Activated naive CD4-positive, alpha-beta T cell treated with anti-CD3 and anti-CD28 coated beads for 36 hours (primary cell): ENCODE results near the gene EPHB3. TPM values are rescaled to one million over a fixed set of nuclear protein-coding genes. Genes with fewer than 3 reads are reported as not detected.
A peak's percentile ranks its signal among the peaks of the same experiment; 100 is the strongest.

ENCODE experiments used
- CTCF ChIA-PET: fragments of 350-600 bp; sonication (Branson Sonifier 250); formaldehyde crosslinking; loops from one replicate; lab custom pipeline; 2021; ENCODE audit warnings: antibody characterized with exemption; lab: Charles Lee
- DNase-seq: peaks from one replicate; pipeline ENCODE4 v3.0.0-alpha.2; 2020
- H3K27ac Mint-ChIP-seq: one replicate; pipeline ENCODE4 v1.8.0; 2021; ENCODE audit warnings: mild to moderate bottlenecking, mixed read lengths
- H3K27me3 Mint-ChIP-seq: one replicate; pipeline ENCODE4 v1.8.0; 2021; ENCODE audit warnings: low read depth, mixed read lengths
- H3K36me3 Mint-ChIP-seq: one replicate; pipeline ENCODE4 v1.8.0; 2021; ENCODE audit warnings: low read depth, mixed read lengths
- H3K4me1 Mint-ChIP-seq: one replicate; pipeline ENCODE4 v1.8.0; 2021; ENCODE audit warnings: low read depth, mixed read lengths
- H3K4me3 Mint-ChIP-seq: one replicate; pipeline ENCODE4 v1.8.0; 2021; ENCODE audit warnings: mild to moderate bottlenecking, moderate library complexity, mixed read lengths
- H3K9me3 Mint-ChIP-seq: one replicate; pipeline ENCODE4 v1.8.0; 2021; ENCODE audit warnings: mixed read lengths
- intact Hi-C: fragments of 100-400 bp; cut with micrococcal nuclease; formaldehyde crosslinking; loops from one replicate; pipeline ENCODE4 v1.15.1; 2023
- total RNA-seq, 2 experiments: library from RNA; stranded (reverse); gene quantifications; one replicate each; pipeline ENCODE4 v1.2.3, GENCODE V29; 2021

Gene EPHB3
- total RNA-seq, 2 experiments from 2014 or later = not detected

DNA sequence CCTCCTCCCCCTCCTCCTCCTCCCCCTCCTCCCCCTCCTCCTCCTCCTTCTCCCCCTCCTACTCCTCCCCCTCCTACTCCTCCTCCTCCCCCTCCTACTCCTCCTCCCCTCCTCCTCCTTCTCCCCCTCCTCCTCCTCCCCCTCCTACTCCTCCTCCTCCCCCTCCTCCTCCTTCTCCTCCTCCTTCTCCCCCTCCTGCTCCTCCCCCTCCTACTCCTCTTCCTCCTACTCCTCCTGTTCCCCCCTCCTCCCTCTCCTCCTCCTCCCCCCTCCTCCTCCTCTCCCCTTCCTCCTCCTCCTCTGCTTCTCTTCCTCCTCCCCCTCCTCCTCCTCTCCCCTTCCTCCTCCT is 17.1 kb upstream of the EPHB3 start:
- CTCF ChIA-PET = interaction anchor here (0.5 to 7.7 kb wide), 9 partner anchors 12 to 230 kb away, joined by 3 to 81 read pairs (median 4); no protein-coding TSS in a partner anchor
- no peaks in the 10 kb centered on the region for H3K9me3 Mint-ChIP-seq

GRCh38 chr3:184545769-184546168 is 15.8 kb upstream of the EPHB3 start:
- intact Hi-C loops = loop anchor here (10.0 kb wide), 1 partner anchor 321 kb away; the partner anchor contains the start of gene VWA5B2
- Mint-ChIP-seq H3K27ac (no peak overlapping the region), H3K27me3 (no peaks in the 10 kb centered on the region)

More for the DNA sequence above, 17.1 kb upstream of the EPHB3 start:
- Mint-ChIP-seq H3K4me3 (no peak overlapping the region), H3K27me3 (no peaks in the 10 kb centered on the region), H3K4me1 (peaks cover 8% of the 10 kb centered on the region), H3K27ac (no peak overlapping the region), H3K36me3 (no peaks in the 10 kb centered on the region)
- DNase-seq = no peak
- intact Hi-C loops = loop anchor here (1.0 to 10.0 kb wide), 4 partner anchors 173 to 320 kb away; partner anchors contain the start of gene VWA5B2

DNA sequence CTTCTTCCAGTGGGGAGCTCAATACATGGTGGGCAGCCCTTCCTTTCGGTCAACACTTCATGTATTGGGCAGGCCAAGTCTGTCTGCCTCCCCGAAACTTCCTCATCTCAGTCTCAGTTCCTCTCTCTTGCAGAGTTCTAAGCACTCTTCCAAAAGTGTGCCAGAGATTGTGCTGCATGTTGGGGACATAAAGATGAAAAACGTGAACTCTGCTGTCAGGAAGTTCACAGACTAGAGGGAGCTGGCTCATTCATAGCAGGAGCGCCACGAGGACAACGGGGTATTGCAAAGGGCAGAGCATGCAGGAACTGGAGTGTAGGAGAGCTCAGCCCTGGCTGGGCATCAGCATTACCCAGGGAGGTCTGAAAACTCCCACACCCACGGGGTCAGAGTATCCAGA is 15.3 kb upstream of the EPHB3 start:
- Mint-ChIP-seq H3K4me3 (no peak overlapping the region), H3K27ac (no peak overlapping the region), H3K27me3 (no peaks in the 10 kb centered on the region), H3K36me3 (no peaks in the 10 kb centered on the region), H3K4me1 (peaks cover 7% of the 10 kb centered on the region), H3K9me3 (no peaks in the 10 kb centered on the region)
- CTCF ChIA-PET = interaction anchor here (0.9 to 2.1 kb wide), 4 partner anchors 9 to 174 kb away, joined by 3 to 12 read pairs (median 4); no protein-coding TSS in a partner anchor
- intact Hi-C loops = loop anchor here (10.0 kb wide), 1 partner anchor 321 kb away; the partner anchor contains the start of gene VWA5B2
- DNase-seq = no peak

More at GRCh38 chr3:184545769-184546168, 15.8 kb upstream of the EPHB3 start:
- DNase-seq = no peak
- H3K9me3 Mint-ChIP-seq = no peaks in the 10 kb centered on the region
- CTCF ChIA-PET = interaction anchor here (0.9 to 2.1 kb wide), 6 partner anchors 8 to 178 kb away, joined by 3 to 12 read pairs (median 3); no protein-coding TSS in a partner anchor
- no peak overlapping the region for H3K4me3 Mint-ChIP-seq
- H3K4me1 Mint-ChIP-seq = peaks cover 8% of the 10 kb centered on the region
- no peaks in the 10 kb centered on the region for H3K36me3 Mint-ChIP-seq

GRCh38 chr3:184549796-184550577 is 11.6 kb upstream of the EPHB3 start:
- H3K9me3 Mint-ChIP-seq = no peaks in the 10 kb centered on the region
- no peaks in the 10 kb centered on the region for H3K36me3 Mint-ChIP-seq
- intact Hi-C loops = loop anchor here (10.0 kb wide), 1 partner anchor 325 kb away; the partner anchor contains the start of gene VWA5B2
- H3K27ac Mint-ChIP-seq = no peak overlapping the region
- CTCF ChIA-PET = interaction anchor here (0.7 to 2.0 kb wide), 4 partner anchors 9 to 254 kb away, joined by 3 to 13 read pairs (median 4); no protein-coding TSS in a partner anchor
- no peak for DNase-seq
- H3K4me1 Mint-ChIP-seq = peaks cover 17% of the 10 kb centered on the region
- H3K27me3 Mint-ChIP-seq = no peaks in the 10 kb centered on the region
- no peak overlapping the region for H3K4me3 Mint-ChIP-seq

- intact Hi-C loops = no loop called here
- H3K4me1 Mint-ChIP-seq = peaks cover 25% of the 10 kb centered on the region
- CTCF ChIA-PET = interaction anchor here (0.6 to 1.1 kb wide), 3 partner anchors 115 to 252 kb away, joined by 3 to 5 read pairs (median 4); no protein-coding TSS in a partner anchor
- no peak overlapping the region for H3K27ac Mint-ChIP-seq
- H3K4me3 Mint-ChIP-seq = no peak overlapping the region
- H3K27me3 Mint-ChIP-seq = peaks cover 2% of the 10 kb centered on the region
- no peaks in the 10 kb centered on the region for H3K9me3 Mint-ChIP-seq
- no peaks in the 10 kb centered on the region for H3K36me3 Mint-ChIP-seq
- DNase-seq = no peak
Observed at GRCh38 chr3:184551103-184551502, 10.5 kb upstream of the EPHB3 start.

DNA sequence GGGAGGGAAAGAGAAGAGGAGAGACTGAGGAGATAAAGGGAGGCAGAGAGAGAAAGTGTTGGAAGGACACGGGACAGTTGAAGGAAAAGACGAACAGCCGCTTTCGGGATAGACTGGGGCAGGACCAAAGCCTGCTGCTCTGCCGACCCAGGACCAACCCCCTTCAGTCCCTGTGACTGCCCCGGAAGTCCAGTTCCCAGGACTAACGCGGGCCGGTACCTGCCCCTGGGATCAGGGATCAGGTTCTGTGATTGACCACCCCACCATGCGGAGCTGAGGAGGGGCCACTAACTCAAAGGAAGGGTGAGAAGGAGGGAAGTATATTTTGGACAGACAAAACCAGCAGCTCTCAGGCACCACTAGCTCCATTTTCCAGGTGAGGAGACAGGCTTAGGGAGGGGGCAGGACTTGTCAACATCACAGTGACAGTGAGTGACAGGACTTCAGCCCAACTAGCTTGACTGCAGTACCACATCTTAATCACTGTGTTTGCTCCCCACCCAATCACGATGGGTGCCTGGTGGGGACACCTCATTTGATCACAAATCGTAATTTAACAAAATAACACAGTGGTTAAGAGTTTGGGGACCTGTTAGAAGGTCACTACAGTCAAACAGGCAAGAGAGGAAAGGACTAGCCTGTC is 9.8 kb upstream of the EPHB3 start:
- Mint-ChIP-seq H3K9me3 (no peaks in the 10 kb centered on the region), H3K27me3 (peaks cover 6% of the 10 kb centered on the region), H3K4me3 (no peak overlapping the region), H3K4me1 (peaks cover 31% of the 10 kb centered on the region), H3K27ac (no peak overlapping the region), H3K36me3 (no peaks in the 10 kb centered on the region)
- DNase-seq = no peak
- intact Hi-C loops = no loop called here
- CTCF ChIA-PET = interaction anchor here (1.1 to 1.6 kb wide), 3 partner anchors 9 to 132 kb away, joined by 4 to 7 read pairs (median 5); partner anchors contain the start of gene EPHB3

DNA sequence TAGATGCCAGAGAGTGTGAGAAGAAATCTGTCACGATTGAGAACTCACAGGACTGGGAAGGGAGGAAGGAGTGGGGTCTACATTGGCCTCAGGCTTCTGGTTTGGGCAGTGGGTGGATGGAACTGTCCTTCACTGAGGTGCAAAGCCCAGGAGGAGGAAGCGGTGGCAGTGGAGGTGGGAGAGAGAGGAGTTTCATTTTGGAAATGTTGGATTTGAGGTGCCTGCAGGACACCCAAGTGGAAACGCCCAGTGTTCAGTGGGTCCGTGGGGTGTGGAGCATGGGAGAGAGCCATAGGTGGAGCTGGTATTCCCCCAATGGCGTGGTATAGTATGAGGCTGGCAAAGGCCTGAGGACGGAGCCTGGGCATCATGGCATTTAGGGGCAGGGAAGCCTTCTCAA is 9.3 kb upstream of the EPHB3 start:
- H3K4me3 Mint-ChIP-seq = no peak overlapping the region
- no peak for DNase-seq
- H3K9me3 Mint-ChIP-seq = no peaks in the 10 kb centered on the region
- intact Hi-C loops = no loop called here
- H3K27me3 Mint-ChIP-seq = peaks cover 7% of the 10 kb centered on the region
- no peaks in the 10 kb centered on the region for H3K36me3 Mint-ChIP-seq
- H3K4me1 Mint-ChIP-seq = peaks cover 36% of the 10 kb centered on the region
- CTCF ChIA-PET = interaction anchor here (1.4 to 1.6 kb wide), 2 partner anchors 9 to 11 kb away, joined by 5 to 7 read pairs; partner anchors contain the start of gene EPHB3
- H3K27ac Mint-ChIP-seq = no peak overlapping the region

- Mint-ChIP-seq H3K36me3 (no peaks in the 10 kb centered on the region), H3K4me1 (peaks cover 40% of the 10 kb centered on the region), H3K4me3 (no peak overlapping the region), H3K27ac (no peak overlapping the region), H3K9me3 (no peaks in the 10 kb centered on the region), H3K27me3 (peaks cover 7% of the 10 kb centered on the region)
- DNase-seq = no peak
- intact Hi-C loops = no loop called here
- CTCF ChIA-PET = interaction anchor here (0.7 to 1.6 kb wide), 3 partner anchors 8 to 270 kb away, joined by 3 to 7 read pairs (median 5); partner anchors contain the start of gene EPHB3
Observed at GRCh38 chr3:184552863-184553262, 8.7 kb upstream of the EPHB3 start.

DNA sequence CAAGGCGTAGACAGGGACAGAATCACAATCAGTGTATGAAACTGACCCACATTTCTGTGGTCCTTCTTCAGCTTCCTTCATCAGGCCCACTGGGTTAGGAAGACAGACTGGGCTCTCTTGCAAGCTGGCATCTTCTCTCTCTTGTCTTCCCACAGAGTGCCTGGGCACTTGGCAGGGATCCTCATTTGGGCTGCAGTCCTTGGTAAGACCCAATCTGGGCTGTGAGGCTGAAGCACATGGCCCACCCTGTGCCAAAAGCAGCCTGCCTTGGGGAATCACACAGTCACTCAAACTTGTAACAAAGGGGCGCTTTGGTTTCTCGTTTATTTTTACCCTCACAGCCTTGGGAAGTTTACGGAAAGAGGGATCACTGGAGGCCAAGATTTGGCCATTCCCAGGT is 8.2 kb upstream of the EPHB3 start:
- Mint-ChIP-seq H3K36me3 (no peaks in the 10 kb centered on the region), H3K4me3 (no peak overlapping the region), H3K27me3 (peaks cover 10% of the 10 kb centered on the region), H3K4me1 (peaks cover 44% of the 10 kb centered on the region), H3K9me3 (no peaks in the 10 kb centered on the region), H3K27ac (no peak overlapping the region)
- CTCF ChIA-PET = interaction anchor here (0.7 kb wide), 1 partner anchor 269 kb away, joined by 3 read pairs; no protein-coding TSS in a partner anchor
- intact Hi-C loops = no loop called here
- DNase-seq = no peak

DNA sequence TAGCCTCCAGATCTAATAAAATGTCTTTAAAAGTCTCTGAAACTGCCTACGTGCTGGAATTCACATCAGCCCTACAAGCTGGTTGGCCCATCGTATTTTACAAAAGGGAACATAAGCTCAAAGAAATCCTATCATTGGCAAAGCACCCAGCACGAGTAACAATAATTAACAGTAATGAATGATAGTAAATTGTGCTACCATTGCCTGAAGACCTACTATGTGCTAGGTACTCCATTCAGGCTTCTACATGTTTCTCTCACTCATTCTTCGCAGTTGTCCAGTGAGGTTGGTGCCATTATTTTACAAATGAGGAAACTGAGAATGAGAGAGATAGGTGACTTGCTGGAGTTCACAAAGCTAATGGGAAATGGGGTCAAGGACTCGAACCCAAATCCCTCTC is 7.1 kb upstream of the EPHB3 start:
- H3K9me3 Mint-ChIP-seq = no peaks in the 10 kb centered on the region
- H3K4me1 Mint-ChIP-seq = peaks cover 47% of the 10 kb centered on the region
- H3K36me3 Mint-ChIP-seq = no peaks in the 10 kb centered on the region
- no peak for DNase-seq
- no peak overlapping the region for H3K4me3 Mint-ChIP-seq
- peaks cover 13% of the 10 kb centered on the region for H3K27me3 Mint-ChIP-seq
- no peak overlapping the region for H3K27ac Mint-ChIP-seq
- intact Hi-C loops = no loop called here
- CTCF ChIA-PET = interaction anchor here (0.8 kb wide), 1 partner anchor 136 kb away, joined by 5 read pairs; no protein-coding TSS in a partner anchor

GRCh38 chr3:184556582-184557347 is 4.8 kb upstream of the EPHB3 start:
- Mint-ChIP-seq H3K4me1 (peaks cover 60% of the 10 kb centered on the region), H3K27ac (no peak overlapping the region), H3K9me3 (no peaks in the 10 kb centered on the region), H3K4me3 (no peak overlapping the region), H3K27me3 (peaks cover 26% of the 10 kb centered on the region), H3K36me3 (no peaks in the 10 kb centered on the region)
- DNase-seq = peak; percentile 41
- CTCF ChIA-PET = interaction anchor here (0.5 to 2.3 kb wide), 10 partner anchors 12 to 285 kb away, joined by 3 to 9 read pairs (median 4); no protein-coding TSS in a partner anchor
- intact Hi-C loops = no loop called here
